HUES48 (cell line): ENCODE results near the gene OVOL2.

ENCODE experiments used
- H3K27ac ChIP-seq: one replicate; pipeline ENCODE4 v1.7.0; 2013; ENCODE audit warnings: low read depth, low read length, inconsistent platforms
- H3K27me3 ChIP-seq: 2 replicates; pipeline ENCODE4 v1.6.1; 2013; ENCODE audit warnings: mild to moderate bottlenecking, low read length; ENCODE audit not compliant: control insufficient read depth, insufficient read depth
- H3K36me3 ChIP-seq: 2 replicates; pipeline ENCODE4 v1.6.1; 2013; ENCODE audit warnings: low read length; ENCODE audit not compliant: control insufficient read depth, insufficient read depth
- H3K4me1 ChIP-seq: 2 replicates; pipeline ENCODE4 v1.6.1; 2013; ENCODE audit warnings: mild to moderate bottlenecking, low read length; ENCODE audit not compliant: control insufficient read depth, insufficient read depth
- H3K4me3 ChIP-seq: 2 replicates; pipeline ENCODE4 v1.5.1; 2013; ENCODE audit warnings: mild to moderate bottlenecking, low read depth, low read length
- H3K9ac ChIP-seq: 2 replicates; pipeline ENCODE4 v1.6.1; 2013; ENCODE audit warnings: mild to moderate bottlenecking, low read depth, low read length, moderate library complexity
- H3K9me3 ChIP-seq: 2 replicates; pipeline ENCODE4 v1.6.1; 2013; ENCODE audit warnings: low read length; ENCODE audit not compliant: control insufficient read depth, insufficient read depth

The OVOL2 gene

DNA sequence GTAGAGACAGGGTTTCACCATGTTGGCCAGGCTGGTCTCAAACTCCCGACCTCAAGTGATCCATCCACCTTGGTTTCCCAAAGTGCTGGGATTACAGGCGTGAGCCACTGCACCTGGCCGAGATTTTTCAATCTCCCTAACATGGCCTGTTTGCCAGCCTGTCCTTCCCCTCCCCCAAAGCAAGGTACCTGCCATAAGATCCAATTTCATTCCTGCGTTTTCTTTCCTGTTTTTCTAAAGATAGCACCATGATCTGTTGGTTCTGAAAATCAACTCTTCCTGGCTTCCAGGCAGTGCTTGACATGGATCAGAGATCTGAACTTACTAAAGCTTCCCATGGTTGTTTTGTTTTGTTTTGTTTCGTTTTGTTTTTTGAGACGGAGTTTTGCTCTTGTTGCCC lies 81.4 kb downstream of the OVOL2 start:
- Histone ChIP-seq H3K4me1 (peaks cover 13% of the 10 kb centered on the region), H3K9me3 (no peaks in the 10 kb centered on the region), H3K27ac (no peak overlapping the region), H3K36me3 (peaks cover 70% of the 10 kb centered on the region), H3K4me3 (no peak overlapping the region), H3K9ac (no peak overlapping the region), H3K27me3 (no peaks in the 10 kb centered on the region)
